Ectodermal cell (in vitro differentiated cells): ENCODE measurements around the gene IQSEC1.

Experiments used
- H3K27ac ChIP-seq: 2 replicates; pipeline ENCODE4 v1.7.0; 2013; ENCODE audit warnings: mild to moderate bottlenecking, low read depth, low read length; ENCODE audit not compliant: insufficient read depth, poor library complexity, severe bottlenecking
- H3K27me3 ChIP-seq: 2 replicates; pipeline ENCODE4 v1.7.0; 2013; ENCODE audit warnings: mild to moderate bottlenecking, low read length; ENCODE audit not compliant: insufficient read depth, control insufficient read depth, poor library complexity, severe bottlenecking
- H3K36me3 ChIP-seq: one replicate; pipeline ENCODE4 v1.7.0; 2013; ENCODE audit warnings: low read length; ENCODE audit not compliant: control insufficient read depth, insufficient read depth
- H3K4me1 ChIP-seq: one replicate; pipeline ENCODE4 v1.7.0; 2013; ENCODE audit warnings: low read length; ENCODE audit not compliant: control insufficient read depth, insufficient read depth
- H3K4me3 ChIP-seq: 2 replicates; pipeline ENCODE4 v1.7.0; 2013; ENCODE audit warnings: low read depth, low read length, control low read depth; ENCODE audit not compliant: insufficient read depth
- H3K9me3 ChIP-seq: 2 replicates; pipeline ENCODE4 v1.7.0; 2013; ENCODE audit warnings: mild to moderate bottlenecking, low read length, moderate library complexity; ENCODE audit not compliant: control insufficient read depth
- WGBS, 2 experiments: methylation state at CpG; one replicate each; pipeline ENCODE4 v1.1.7; 2013; ENCODE audit warnings: missing lambda C conversion rate in 2 of 2; 5-methylcytosine and 5-hydroxymethylcytosine counted together

IQSEC1 gene

GRCh38 chr3:13114811-13115575, 41.8 kb upstream of the IQSEC1 start:
- Histone ChIP-seq H3K4me3 (no peak overlapping the region), H3K27me3 (no peaks in the 10 kb centered on the region), H3K9me3 (no peaks in the 10 kb centered on the region), H3K27ac (no peak overlapping the region), H3K36me3 (no peaks in the 10 kb centered on the region), H3K4me1 (peaks cover 8% of the 10 kb centered on the region)
- WGBS, 2 experiments = 88% methylated on average over 14 of the region's 14 CpGs

DNA sequence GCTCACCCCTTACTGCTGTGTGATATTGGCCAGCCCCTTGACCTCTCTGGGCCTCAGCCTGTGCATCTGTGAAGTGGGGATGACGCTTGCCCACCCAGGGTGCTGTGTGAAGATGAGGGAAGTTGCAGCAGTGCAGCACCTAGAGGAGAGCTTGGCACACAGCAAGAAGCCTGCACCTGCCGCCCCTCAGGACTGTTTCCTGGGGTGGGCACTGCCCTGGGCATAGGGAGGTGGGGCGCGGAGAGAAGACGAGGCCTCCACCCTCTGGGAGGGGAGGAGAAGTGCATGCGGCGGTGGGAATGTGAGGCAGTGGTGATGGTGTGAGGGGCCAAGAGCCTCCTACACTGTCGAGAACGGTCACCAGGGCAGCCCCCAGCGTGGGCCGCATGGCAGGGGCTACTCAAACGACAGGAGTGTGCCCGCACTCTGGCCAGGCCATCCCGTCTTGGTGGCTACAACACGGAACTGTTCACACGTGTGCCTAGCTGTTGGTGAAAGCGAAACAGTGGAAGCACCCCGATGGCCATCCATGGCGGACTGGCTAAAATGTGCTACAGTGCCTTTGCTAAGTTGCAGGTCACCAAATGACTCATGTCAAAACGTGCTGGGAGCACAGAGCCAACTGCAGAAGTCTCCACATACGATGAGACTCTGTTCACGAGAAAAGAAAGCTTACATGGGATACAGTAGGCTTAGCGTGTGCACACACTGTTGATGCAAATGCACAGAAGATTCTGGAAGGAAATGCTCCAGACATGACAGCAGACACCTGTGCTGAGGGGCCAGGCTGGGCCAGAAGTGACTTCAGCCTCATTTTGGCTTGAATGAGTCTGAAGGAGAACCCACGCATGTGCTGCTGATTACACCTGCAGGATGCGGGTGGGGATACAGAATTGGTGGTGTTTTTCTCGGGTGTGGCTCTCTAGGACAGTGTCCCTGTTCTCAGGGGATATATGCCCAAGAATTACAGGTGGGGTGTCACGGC, 40.4 kb upstream of the IQSEC1 start:
- H3K27ac ChIP-seq = no peak overlapping the region
- no peaks in the 10 kb centered on the region for H3K36me3 ChIP-seq
- no peak overlapping the region for H3K4me3 ChIP-seq
- H3K9me3 ChIP-seq = no peaks in the 10 kb centered on the region
- 90% methylated on average over 27 of the region's 27 CpGs for WGBS, 2 experiments
- H3K27me3 ChIP-seq = no peaks in the 10 kb centered on the region
- H3K4me1 ChIP-seq = peaks cover 8% of the 10 kb centered on the region

GRCh38 chr3:13112521-13113345, 39.5 kb upstream of the IQSEC1 start:
- H3K4me3 ChIP-seq = no peak overlapping the region
- 89 to 93% methylated on average over 16 of the region's 16 CpGs for WGBS, 2 experiments
- no peak overlapping the region for H3K27ac ChIP-seq
- H3K4me1 ChIP-seq = peaks cover 8% of the 10 kb centered on the region
- no peaks in the 10 kb centered on the region for H3K9me3 ChIP-seq
- no peaks in the 10 kb centered on the region for H3K36me3 ChIP-seq
- H3K27me3 ChIP-seq = no peaks in the 10 kb centered on the region

DNA sequence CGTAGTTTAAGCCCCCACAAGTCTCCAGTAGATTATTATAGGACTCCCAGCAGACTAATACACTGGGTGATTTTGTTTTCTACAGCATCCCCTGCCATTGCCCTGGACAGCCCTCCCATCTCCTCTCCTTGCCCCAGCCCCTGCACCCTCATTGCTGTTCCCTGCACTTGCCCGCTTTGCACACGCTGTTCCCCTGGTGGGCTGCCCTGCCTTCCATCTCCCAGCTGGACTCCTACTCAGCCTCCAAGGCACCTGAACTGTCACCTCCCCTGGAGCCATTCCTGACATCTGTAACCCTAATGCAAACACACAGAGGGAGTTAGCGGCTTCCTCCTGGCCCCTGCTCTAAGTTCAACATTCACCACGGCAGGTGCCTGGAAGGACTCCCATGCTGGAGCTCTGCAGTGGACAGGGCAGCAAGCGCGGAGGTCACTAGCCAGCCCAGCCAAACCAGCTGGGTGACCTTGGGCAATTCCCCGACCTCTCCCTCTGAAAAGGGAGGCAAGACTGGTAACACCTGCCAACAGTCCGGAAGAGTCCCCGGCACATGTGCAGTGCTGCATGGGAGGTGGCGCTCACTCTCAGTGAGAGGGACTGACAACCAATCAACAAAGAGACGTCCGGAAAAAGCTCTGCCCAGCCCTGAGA, 38.8 kb upstream of the IQSEC1 start:
- Histone ChIP-seq H3K9me3 (no peaks in the 10 kb centered on the region), H3K27ac (no peak overlapping the region), H3K4me3 (no peak overlapping the region), H3K36me3 (no peaks in the 10 kb centered on the region), H3K4me1 (peaks cover 8% of the 10 kb centered on the region), H3K27me3 (no peaks in the 10 kb centered on the region)
- 88 to 90% methylated on average over 13 of the region's 13 CpGs for WGBS, 2 experiments

- 75 to 79% methylated on average over 9 of the region's 9 CpGs for WGBS, 2 experiments
- no peak overlapping the region for H3K27ac ChIP-seq
- no peak overlapping the region for H3K4me3 ChIP-seq
- H3K27me3 ChIP-seq = no peaks in the 10 kb centered on the region
- H3K9me3 ChIP-seq = no peaks in the 10 kb centered on the region
- H3K36me3 ChIP-seq = no peaks in the 10 kb centered on the region
- peaks cover 8% of the 10 kb centered on the region for H3K4me1 ChIP-seq
Observed at GRCh38 chr3:13111173-13111872, 38.1 kb upstream of the IQSEC1 start.

DNA sequence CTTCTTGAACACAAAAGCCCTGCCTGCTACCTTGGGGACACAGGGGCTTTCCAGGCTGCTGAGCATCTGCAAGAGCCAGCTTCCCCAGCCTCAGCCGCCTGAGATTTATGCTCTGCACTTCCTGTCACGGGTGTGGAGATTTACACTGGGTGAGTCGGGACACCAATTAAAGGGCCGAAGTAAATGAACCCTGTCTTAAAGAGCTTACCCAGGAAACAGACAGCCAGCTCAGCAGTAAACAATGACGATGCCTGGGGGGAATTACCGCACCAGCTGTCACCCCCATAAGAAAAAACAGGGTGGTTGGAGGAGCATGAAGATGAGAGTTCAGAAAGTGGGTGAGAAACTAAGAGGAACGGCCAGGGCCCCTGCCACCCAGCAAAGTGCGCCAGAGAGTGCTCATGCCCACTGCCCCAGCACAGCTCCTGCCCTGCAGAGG, 37.5 kb upstream of the IQSEC1 start:
- Histone ChIP-seq H3K4me3 (no peak overlapping the region), H3K4me1 (peaks cover 8% of the 10 kb centered on the region), H3K27ac (peak overlapping the region; percentile 9), H3K36me3 (no peaks in the 10 kb centered on the region), H3K27me3 (no peaks in the 10 kb centered on the region), H3K9me3 (no peaks in the 10 kb centered on the region)
- WGBS, 2 experiments = 70 to 72% methylated on average over 8 of the region's 8 CpGs

- WGBS, 2 experiments = 90 to 92% methylated on average over 5 of the region's 5 CpGs
Observed at GRCh38 chr3:13109516-13109915, 36.3 kb upstream of the IQSEC1 start.

GRCh38 chr3:13108861-13109260, 35.6 kb upstream of the IQSEC1 start:
- Histone ChIP-seq H3K4me1 (peaks cover 8% of the 10 kb centered on the region), H3K4me3 (no peak overlapping the region), H3K36me3 (no peaks in the 10 kb centered on the region), H3K27ac (no peak overlapping the region), H3K9me3 (no peaks in the 10 kb centered on the region), H3K27me3 (no peaks in the 10 kb centered on the region)
- 96% methylated on average over 10 to 11 of the region's 12 CpGs for WGBS, 2 experiments

More at GRCh38 chr3:13109516-13109915, 36.3 kb upstream of the IQSEC1 start:
- H3K27me3 ChIP-seq = no peaks in the 10 kb centered on the region
- H3K4me3 ChIP-seq = no peak overlapping the region
- H3K27ac ChIP-seq = no peak overlapping the region
- no peaks in the 10 kb centered on the region for H3K9me3 ChIP-seq
- peaks cover 8% of the 10 kb centered on the region for H3K4me1 ChIP-seq
- H3K36me3 ChIP-seq = no peaks in the 10 kb centered on the region

DNA sequence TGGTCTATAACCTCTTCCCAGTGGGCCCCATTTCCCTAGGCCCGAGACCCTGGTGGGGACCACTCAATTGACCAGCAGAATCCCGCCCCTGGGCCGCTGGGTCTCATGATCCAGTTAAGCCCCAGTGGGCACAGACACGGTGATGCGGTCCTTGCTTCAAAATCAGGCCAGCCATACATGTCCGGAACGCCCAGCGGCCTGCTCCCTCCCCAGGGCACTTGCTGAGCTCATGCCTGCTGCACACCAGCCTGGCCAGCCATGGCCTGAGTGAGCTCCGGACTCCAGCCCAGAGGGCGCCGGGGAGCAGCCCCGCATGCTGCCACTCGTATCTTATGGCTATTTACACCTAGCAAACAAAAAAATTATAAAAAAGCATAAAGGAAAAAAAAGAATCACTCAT, 34.4 kb upstream of the IQSEC1 start:
- Histone ChIP-seq H3K27me3 (no peaks in the 10 kb centered on the region), H3K9me3 (no peaks in the 10 kb centered on the region), H3K36me3 (no peaks in the 10 kb centered on the region), H3K4me3 (no peak overlapping the region), H3K27ac (no peak overlapping the region), H3K4me1 (peaks cover 8% of the 10 kb centered on the region)
- 80 to 82% methylated on average over 13 of the region's 13 CpGs for WGBS, 2 experiments
